H9 (cell line): ENCODE data around the gene VRK1. TPM values are rescaled to one million over a fixed set of nuclear protein-coding genes. Genes with fewer than 3 reads are reported as not detected.

Experiments used
- DNase-seq: peaks from one replicate; pipeline ENCODE4 v3.0.0-alpha.2; 2017
- H2AFZ ChIP-seq: one replicate; pipeline ENCODE4 v1.6.1; 2013; ENCODE audit warnings: mild to moderate bottlenecking, low read length, control low read depth, moderate library complexity
- H2AK5ac ChIP-seq: 2 replicates; pipeline ENCODE4 v1.6.1; 2013; ENCODE audit warnings: low read length, control low read depth, mixed read lengths; ENCODE audit not compliant: insufficient read length
- H2BK120ac ChIP-seq: one replicate; pipeline ENCODE4 v1.6.1; 2013; ENCODE audit warnings: low read depth, mild to moderate bottlenecking, low read length, control low read depth, inconsistent platforms; ENCODE audit not compliant: poor library complexity, severe bottlenecking
- H2BK12ac ChIP-seq: 2 replicates; pipeline ENCODE4 v1.6.1; 2013; ENCODE audit warnings: low read length, control low read depth, mixed read lengths, low read depth; ENCODE audit not compliant: insufficient read length
- H2BK15ac ChIP-seq: 2 replicates; pipeline ENCODE4 v1.6.1; 2013; ENCODE audit warnings: low read depth, low read length, control low read depth
- H2BK20ac ChIP-seq: one replicate; pipeline ENCODE4 v1.6.1; 2013; ENCODE audit warnings: low read depth, mild to moderate bottlenecking, low read length, control low read depth, inconsistent platforms; ENCODE audit not compliant: poor library complexity, severe bottlenecking
- H2BK5ac ChIP-seq: 2 replicates; pipeline ENCODE4 v1.6.1; 2013; ENCODE audit warnings: low read length, control low read depth, mixed read lengths; ENCODE audit not compliant: insufficient read length
- H3K14ac ChIP-seq: 2 replicates; pipeline ENCODE4 v1.6.1; 2013; ENCODE audit warnings: low read length, control low read depth; ENCODE audit not compliant: insufficient read depth
- H3K18ac ChIP-seq: 2 replicates; pipeline ENCODE4 v1.6.1; 2013; ENCODE audit warnings: low read depth, mild to moderate bottlenecking, mixed read lengths, low read length, control low read depth; ENCODE audit not compliant: insufficient read length
- H3K23ac ChIP-seq: 2 replicates; pipeline ENCODE4 v1.6.1; 2013; ENCODE audit warnings: low read length, control low read depth, mixed read lengths, low read depth; ENCODE audit not compliant: insufficient read length
- H3K23me2 ChIP-seq: 2 replicates; pipeline ENCODE4 v1.6.1; 2013; ENCODE audit warnings: low read depth, mild to moderate bottlenecking, mixed read lengths, low read length, control low read depth; ENCODE audit not compliant: insufficient read length, poor library complexity, severe bottlenecking
- H3K27ac ChIP-seq: 2 replicates; pipeline ENCODE4 v1.5.1; 2013; ENCODE audit warnings: low read length, control low read depth, mixed read lengths, low read depth; ENCODE audit not compliant: insufficient read length
- H3K27me3 ChIP-seq: 2 replicates; pipeline ENCODE4 v1.6.1; 2013; ENCODE audit warnings: low read length, control low read depth, inconsistent platforms; ENCODE audit not compliant: insufficient read depth
- H3K4ac ChIP-seq: 2 replicates; pipeline ENCODE4 v1.6.1; 2013; ENCODE audit warnings: low read depth, mild to moderate bottlenecking, control low read depth, inconsistent platforms, low read length, moderate library complexity
- H3K4me1 ChIP-seq: 2 replicates; pipeline ENCODE4 v1.6.1; 2013; ENCODE audit warnings: low read length, control low read depth, inconsistent platforms; ENCODE audit not compliant: insufficient read depth
- H3K4me2 ChIP-seq: 2 replicates; pipeline ENCODE4 v1.6.1; 2013; ENCODE audit warnings: low read length, control low read depth, mixed read lengths; ENCODE audit not compliant: insufficient read length, insufficient read depth
- H3K56ac ChIP-seq: 2 replicates; pipeline ENCODE4 v1.6.1; 2013; ENCODE audit warnings: low read depth, mild to moderate bottlenecking, mixed read lengths, low read length, control low read depth; ENCODE audit not compliant: insufficient read length
- H3K79me1 ChIP-seq: 2 replicates; pipeline ENCODE4 v1.6.1; 2013; ENCODE audit warnings: low read depth, mild to moderate bottlenecking, moderate library complexity, low read length, control low read depth, inconsistent platforms; ENCODE audit not compliant: insufficient read depth, poor library complexity, severe bottlenecking
- H3K79me2 ChIP-seq: 2 replicates; pipeline ENCODE4 v1.6.1; 2013; ENCODE audit warnings: low read length, control low read depth, inconsistent platforms; ENCODE audit not compliant: insufficient read depth
- H3K9ac ChIP-seq: 2 replicates; pipeline ENCODE4 v1.6.1; 2013; ENCODE audit warnings: low read length, control low read depth, mixed read lengths; ENCODE audit not compliant: insufficient read length; ENCODE audit errors: extremely low read depth
- H3K9me3 ChIP-seq: one replicate; pipeline ENCODE4 v1.6.1; 2013; ENCODE audit warnings: low read depth, low read length, inconsistent platforms; ENCODE audit not compliant: control insufficient read depth
- H3T11ph ChIP-seq: one replicate; pipeline ENCODE4 v1.6.1; 2013; ENCODE audit warnings: mild to moderate bottlenecking, low read length, control low read depth, inconsistent platforms
- H4K20me1 ChIP-seq: one replicate; pipeline ENCODE4 v1.6.1; 2013; ENCODE audit not compliant: control insufficient read depth, insufficient read length, insufficient read depth
- H4K5ac ChIP-seq: 2 replicates; pipeline ENCODE4 v1.6.1; 2013; ENCODE audit warnings: low read depth, mild to moderate bottlenecking, mixed read lengths, low read length, control low read depth; ENCODE audit not compliant: insufficient read length
- H4K8ac ChIP-seq: replicated peaks from 2 replicates; pipeline ENCODE4 v1.6.1; 2013; ENCODE audit warnings: low read length, control low read depth, mixed read lengths, low read depth; ENCODE audit not compliant: insufficient read length
- H4K91ac ChIP-seq: 2 replicates; pipeline ENCODE4 v1.6.1; 2013; ENCODE audit warnings: low read depth, mild to moderate bottlenecking, moderate library complexity, mixed read lengths, low read length, control low read depth; ENCODE audit not compliant: insufficient read length
- H3K27ac Mint-ChIP-seq, 3 experiments: 2 replicates in 2 of 3; 3 replicates in 1 of 3; pipeline ENCODE4 v1.8.0; 2020 to 2021; ENCODE audit warnings: mixed read lengths in 3 of 3, mild to moderate bottlenecking in 1 of 3, moderate library complexity in 1 of 3
- H3K27me3 Mint-ChIP-seq: 2 replicates; pipeline ENCODE4 v1.8.0; 2021; ENCODE audit warnings: low read depth, mild to moderate bottlenecking, moderate library complexity, mixed read lengths
- H3K36me3 Mint-ChIP-seq, 3 experiments: 2 replicates in 2 of 3; 3 replicates in 1 of 3; pipeline ENCODE4 v1.8.0; 2020 to 2021; ENCODE audit warnings: low read depth in 3 of 3, mixed read lengths in 3 of 3; ENCODE audit not compliant: insufficient read depth in 1 of 3
- H3K4me1 Mint-ChIP-seq, 2 experiments: 2 replicates each; pipeline ENCODE4 v1.8.0; 2020; ENCODE audit warnings: mixed read lengths in 2 of 2
- H3K4me3 Mint-ChIP-seq, 2 experiments: 2 replicates in 1 of 2; 3 replicates in 1 of 2; pipeline ENCODE4 v1.8.0; 2020 to 2021; ENCODE audit warnings: mild to moderate bottlenecking in 2 of 2, mixed read lengths in 2 of 2, moderate library complexity in 1 of 2
- H3K9me3 Mint-ChIP-seq, 2 experiments: 2 replicates in 1 of 2; 3 replicates in 1 of 2; pipeline ENCODE4 v1.8.0; 2020; ENCODE audit warnings: mild to moderate bottlenecking in 2 of 2, mixed read lengths in 2 of 2, moderate library complexity in 1 of 2
- CTCF ChIP-seq: fragments of 200-600 bp; sonication (generic); conservative IDR thresholded peaks from 3 replicates; pipeline ENCODE4 v1.8.0; 2021; ENCODE audit warnings: antibody characterized with exemption, mild to moderate bottlenecking
- WGBS: extraction: QIAGEN DNeasy Blood & Tissue Kit; methylation state at CpG from one replicate; pipeline ENCODE4 v1.1.7; 2013; ENCODE audit warnings: missing lambda C conversion rate, low lambda C conversion rate, mixed read lengths; ENCODE audit not compliant: insufficient read length; ENCODE audit errors: extremely low coverage; 5-methylcytosine and 5-hydroxymethylcytosine counted together
- total RNA-seq: library from RNA; stranded (reverse); gene quantifications from 2 replicates; pipeline ENCODE4 v1.2.1, GENCODE V29; 2021

The VRK1 gene
- total RNA-seq, 1 experiment from 2014 or later = 55.7 TPM

DNA sequence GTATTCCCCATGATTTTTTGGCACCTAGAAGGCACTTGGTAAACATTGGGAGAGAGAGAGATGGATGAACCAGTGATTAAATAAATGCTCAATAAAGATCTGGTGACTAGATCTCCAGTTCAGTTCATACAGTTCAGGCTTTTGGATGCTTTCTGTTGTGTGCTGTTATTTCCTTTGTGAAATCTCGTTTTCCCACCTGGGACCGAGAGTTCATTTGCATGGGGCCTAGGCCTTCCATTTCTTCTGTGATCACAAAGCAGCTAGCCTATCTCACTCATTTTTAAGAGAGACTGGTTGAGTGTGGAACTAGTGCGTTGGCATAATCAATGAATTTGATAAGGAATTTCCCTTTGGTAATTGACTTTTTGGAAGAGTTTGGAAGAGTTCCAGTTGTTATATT lies 104.0 kb downstream of the VRK1 start:
- no peaks in the 10 kb centered on the region for H3K27me3 ChIP-seq
- no peak for TF ChIP-seq CTCF
- H3K4me1 ChIP-seq = no peaks in the 10 kb centered on the region; the same call in 1 of the 2 replicates
- no peak overlapping the region for H3T11ph ChIP-seq
- no peak overlapping the region for H3K4ac ChIP-seq
- no peak overlapping the region for H2AK5ac ChIP-seq
- no peaks in the 10 kb centered on the region for H3K79me2 ChIP-seq
- no peaks in the 10 kb centered on the region for H4K20me1 ChIP-seq
- H4K91ac ChIP-seq = no peak overlapping the region
- Mint-ChIP-seq H3K36me3 (no peaks in the 10 kb centered on the region; a peak in 1 of 7 replicates), H3K27me3 (no peaks in the 10 kb centered on the region), H3K9me3 (no peaks in the 10 kb centered on the region), H3K27ac (no peak overlapping the region), H3K4me3 (no peak overlapping the region), H3K4me1 (peaks cover 24% of the 10 kb centered on the region in 2 experiments)
- no peak overlapping the region for H2BK5ac ChIP-seq
- no peak overlapping the region for H3K56ac ChIP-seq
- H2BK15ac ChIP-seq = no peak overlapping the region
- H3K4me2 ChIP-seq = no peak overlapping the region
- H3K18ac ChIP-seq = no peak overlapping the region
- H3K23ac ChIP-seq = no peak overlapping the region
- no peaks in the 10 kb centered on the region for H3K9me3 ChIP-seq
- H3K79me1 ChIP-seq = no peaks in the 10 kb centered on the region
- no peaks in the 10 kb centered on the region for H3K23me2 ChIP-seq
- no peak overlapping the region for H2BK20ac ChIP-seq
- no CpG with 5 or more reads among the region's 3 CpGs for WGBS
- no peak overlapping the region for H2BK120ac ChIP-seq
- H3K9ac ChIP-seq = no peak overlapping the region
- H4K8ac ChIP-seq = no peak overlapping the region
- no peak overlapping the region for H2BK12ac ChIP-seq
- no peak overlapping the region for H4K5ac ChIP-seq
- DNase-seq = no peak
- H3K14ac ChIP-seq = no peak overlapping the region
- H2AFZ ChIP-seq = no peak overlapping the region
- H3K27ac ChIP-seq = no peak overlapping the region
